HG02759 (cell line): Measurements from ENCODE around the gene PAX6.

Experiments used
- ATAC-seq: cut with Tn5 transposase; IDR thresholded peaks from one replicate; pipeline ENCODE4 v1.9.1; 2021; ENCODE audit warnings: mild to moderate bottlenecking, moderate library complexity; ENCODE audit not compliant: unreplicated experiment

PAX6 gene

DNA sequence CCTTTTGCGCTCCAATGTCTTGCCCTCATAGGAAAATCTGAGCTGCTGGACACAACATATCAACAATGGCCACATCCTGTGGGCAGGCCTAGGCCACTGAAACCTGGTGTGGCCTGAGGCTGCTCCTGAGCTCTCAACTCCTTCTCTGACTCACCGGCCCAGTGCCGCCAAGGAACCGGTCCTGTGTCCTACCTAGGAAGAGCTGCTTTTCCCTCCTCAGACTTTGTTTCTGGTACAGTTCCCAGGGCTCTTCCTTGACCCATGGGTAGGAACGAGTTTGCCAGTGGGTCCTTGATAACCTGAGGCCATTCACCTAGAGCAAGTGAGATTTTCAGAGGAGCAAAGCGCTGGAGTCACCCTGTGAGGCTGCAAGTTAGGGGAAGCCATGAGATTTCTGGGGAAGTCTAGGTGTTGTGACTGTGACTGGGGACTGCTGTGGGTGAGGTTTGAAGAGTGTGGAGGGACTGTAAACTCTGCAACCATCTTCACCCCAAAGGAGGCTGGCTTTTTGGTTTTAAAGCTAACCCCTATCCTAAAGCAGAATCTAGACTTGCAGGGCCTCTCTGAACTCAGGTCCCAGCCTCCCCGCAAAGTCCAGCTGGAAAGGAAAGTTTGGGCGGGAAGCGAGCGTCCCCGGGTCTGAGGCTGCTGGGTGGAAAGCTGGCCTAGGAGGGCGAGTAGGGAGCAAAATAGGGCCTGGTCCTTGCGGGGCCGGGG, 12.0 kb upstream of the PAX6 start:
- ATAC-seq: no peak

DNA sequence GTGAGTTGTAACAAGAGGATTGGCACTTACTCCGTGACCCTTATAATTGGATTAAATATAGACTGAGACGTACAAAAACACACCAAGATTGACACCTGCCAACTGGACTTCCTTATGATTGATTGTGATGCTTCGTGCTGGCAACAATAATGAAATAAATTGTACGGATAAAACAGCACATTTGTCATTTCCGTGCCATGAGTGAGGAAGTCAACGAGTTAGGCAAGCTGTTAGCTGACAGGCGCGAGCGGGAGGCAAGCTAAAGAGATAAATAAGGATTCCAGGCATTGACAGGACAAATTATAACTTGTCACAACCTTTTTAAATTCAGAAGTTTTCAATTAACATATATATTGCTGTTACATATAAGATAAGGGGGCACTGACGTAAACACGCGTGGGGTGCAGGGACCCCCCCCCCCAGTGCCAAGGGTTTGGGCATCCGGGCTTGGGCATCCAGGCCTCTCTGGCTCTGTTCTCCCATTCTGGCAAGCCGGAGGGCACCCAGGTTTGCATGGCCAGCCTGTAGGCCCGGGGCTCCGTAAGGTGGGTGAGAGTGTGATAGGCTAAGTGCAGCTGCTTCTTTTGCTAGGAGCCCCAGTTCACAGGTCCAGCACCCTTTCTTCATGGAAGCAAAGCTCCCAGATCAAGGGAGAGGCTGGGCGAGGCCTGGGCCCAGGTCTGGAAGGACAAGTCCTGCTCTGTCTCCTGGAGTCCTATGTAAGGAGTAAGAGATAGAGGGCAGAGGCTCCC, 11.2 kb upstream of the PAX6 start:
- ATAC-seq: no peak

DNA sequence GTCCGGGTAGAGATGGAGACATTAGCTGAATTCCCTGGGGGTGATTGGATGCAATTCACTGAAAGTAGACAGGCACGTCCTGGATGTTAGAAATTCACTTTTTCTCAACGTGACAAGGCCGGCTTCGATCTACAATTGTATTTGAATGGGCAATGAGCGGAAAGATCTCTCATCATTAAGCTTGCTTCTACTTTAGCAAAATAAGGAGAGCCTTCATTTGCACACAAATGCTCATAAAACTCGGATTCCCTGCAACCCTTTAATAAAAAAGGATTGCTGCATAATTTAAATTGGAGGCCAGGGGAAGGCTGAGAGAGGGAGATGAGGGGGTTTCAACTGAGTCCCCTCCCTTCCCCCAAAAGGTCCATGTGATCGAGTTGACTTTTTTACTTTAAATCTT, 10.6 kb upstream of the PAX6 start:
- no peak for ATAC-seq

DNA sequence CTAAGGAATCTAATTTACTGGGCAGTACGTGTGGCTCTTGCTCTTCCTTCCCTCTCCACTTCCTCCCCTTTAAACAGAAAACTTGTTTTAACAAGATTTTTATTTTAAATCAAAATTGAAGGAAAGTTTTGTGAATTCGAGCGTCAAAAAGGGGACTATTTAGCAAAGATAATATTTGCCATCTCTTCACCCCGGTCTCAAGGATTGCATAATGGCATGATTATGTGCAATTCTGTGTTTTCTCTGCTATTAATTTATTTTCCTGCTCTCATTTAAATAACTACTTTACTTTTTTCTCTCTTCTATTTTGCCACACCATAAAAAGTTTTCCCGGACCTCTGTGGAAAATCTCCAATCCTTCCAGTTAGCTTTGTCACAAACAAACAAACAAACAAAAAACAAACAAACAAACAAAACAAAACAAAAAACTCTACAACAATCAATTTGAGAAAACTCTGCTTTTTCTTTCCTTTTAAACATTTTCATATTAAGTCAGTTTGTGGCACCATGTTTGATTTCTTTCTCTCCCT, 10.2 kb upstream of the PAX6 start:
- ATAC-seq: no peak

DNA sequence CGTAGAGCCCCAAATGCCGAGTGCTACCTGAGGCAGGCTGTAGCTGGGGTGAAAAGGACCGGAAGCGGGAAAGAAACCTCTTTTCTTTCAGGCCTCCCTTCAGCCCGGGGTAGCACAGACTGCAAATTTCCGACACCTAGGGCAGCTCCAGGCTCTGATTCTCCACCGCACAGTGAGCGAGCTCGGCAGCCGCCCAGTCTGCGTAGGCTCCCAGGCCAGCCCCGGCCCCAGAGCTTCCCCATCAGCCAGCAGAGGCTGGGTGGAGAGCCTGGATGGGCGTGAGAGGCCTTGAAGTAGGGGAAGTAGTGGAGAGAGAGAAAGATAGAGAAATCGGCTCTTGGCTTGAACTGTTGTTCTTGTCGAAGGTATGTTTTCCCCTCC, 9.3 kb upstream of the PAX6 start:
- ATAC-seq: no peak

DNA sequence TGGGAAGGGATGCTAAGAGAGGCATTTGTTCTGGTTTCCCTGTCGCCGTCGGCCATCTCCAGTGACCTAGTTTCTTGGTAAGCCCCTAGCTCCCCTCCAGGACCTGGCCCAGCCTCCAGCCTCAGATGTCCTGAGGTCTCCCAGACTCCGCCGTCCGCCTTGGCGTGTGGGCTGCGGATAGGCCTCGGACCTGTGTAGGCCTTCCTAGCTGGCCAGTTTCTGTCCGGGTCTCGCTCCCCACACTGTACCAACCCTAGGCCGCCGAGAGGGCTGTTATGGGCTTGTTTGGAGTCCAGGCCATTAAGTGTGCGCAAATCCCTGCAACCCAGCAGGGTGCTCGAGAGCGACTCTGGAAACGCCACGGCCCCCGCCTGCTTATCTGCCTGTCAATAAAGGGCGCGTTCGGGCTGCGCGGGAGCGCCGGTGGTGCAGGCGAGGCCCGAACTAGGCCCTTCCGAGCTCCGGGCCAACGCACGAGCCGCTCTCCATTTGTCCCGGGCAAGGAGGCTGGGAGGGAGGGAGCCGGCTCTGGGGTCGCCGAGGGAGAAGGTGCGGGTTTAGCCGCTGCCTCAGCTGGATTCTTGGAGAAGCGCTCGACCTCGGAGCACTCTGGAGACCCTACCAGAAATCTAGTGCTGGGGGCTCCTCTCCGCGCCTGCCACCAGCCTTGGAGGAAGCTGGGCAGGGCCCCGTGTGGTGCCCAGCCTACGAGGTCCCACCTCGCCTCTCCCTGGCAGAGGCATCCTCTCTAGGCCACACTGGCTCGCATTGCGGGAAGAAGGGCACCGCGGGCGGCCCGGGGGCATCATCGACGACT, 8.7 kb upstream of the PAX6 start:
- ATAC-seq: no peak

DNA sequence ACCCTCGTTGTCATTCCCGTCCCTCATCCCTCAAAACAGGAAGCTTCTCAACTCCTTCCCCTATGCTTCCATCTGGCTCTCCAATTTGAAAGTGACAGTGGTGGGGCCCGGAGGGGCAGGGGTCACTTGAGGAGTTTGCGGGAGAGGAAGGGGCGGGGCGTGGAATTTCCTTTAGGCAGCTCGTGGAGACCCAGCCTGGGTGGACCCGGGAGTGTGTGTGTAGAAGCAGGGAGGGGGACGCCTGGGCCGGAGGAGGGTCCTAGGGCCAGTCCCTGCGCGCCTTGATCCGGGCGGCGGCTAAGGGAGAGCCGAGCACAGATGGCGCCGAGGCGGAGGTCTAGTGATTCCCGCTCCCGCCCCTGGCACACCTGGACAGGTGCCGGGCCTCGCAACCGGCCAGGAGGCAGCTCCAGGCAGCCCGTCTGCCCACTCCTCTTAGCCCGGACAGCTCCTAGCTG, 7.8 kb upstream of the PAX6 start:
- no peak for ATAC-seq

DNA sequence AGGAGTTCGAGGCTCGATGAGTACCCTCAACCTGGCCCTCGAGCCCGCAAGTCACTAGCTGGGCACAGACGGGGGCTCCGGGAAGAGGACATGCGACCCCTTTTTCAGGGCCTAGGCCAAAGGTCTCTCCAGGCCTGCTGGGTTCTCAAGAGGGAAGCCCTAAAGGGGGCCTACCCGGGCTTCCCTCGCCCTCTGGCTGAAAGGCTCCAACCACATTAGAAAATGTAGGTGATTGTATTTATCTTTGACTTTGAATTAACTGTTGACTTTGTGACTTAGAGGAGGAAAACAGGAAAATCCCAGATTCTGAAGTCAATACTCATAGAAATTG, 7.3 kb upstream of the PAX6 start:
- ATAC-seq: no peak

DNA sequence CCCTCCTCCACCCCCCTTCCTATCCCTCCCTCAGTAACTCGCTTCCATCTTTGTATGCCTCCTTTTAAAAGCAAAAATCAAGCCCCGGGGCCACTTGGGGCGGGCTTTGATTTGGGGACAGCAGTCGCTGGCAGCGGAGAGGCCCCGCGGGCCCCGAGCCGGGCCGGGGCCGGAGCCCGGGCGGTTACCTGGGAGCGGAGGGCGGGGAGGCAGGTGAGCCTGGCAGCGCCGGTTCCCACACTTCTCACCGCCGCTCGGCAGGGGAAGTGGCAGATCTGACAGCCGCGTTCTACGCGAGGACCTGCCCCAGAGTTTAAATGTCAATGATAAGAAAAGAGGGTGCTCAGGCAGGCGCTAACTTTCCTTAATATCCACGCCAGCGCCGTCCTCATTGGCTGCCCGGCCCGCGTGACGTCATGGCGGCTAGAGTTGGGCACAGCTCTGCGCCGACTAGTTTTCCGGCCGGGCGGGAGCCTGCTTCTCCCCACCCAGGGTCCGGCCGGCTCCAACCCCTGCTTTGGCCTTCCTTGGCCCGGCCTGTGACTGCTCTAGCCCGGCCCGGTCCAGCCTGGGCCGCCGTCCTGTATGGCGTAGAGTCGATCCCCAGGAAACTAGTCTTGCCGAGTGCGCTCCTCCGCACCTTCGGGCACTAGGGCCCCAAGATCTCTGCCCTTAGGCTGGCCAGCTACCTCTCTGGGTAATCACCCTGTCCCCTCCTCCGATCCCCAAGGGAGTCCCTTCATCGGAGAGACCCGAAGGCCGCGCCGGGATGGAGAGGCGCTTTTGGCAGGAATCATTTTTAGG, 6.7 kb upstream of the PAX6 start:
- no peak for ATAC-seq

DNA sequence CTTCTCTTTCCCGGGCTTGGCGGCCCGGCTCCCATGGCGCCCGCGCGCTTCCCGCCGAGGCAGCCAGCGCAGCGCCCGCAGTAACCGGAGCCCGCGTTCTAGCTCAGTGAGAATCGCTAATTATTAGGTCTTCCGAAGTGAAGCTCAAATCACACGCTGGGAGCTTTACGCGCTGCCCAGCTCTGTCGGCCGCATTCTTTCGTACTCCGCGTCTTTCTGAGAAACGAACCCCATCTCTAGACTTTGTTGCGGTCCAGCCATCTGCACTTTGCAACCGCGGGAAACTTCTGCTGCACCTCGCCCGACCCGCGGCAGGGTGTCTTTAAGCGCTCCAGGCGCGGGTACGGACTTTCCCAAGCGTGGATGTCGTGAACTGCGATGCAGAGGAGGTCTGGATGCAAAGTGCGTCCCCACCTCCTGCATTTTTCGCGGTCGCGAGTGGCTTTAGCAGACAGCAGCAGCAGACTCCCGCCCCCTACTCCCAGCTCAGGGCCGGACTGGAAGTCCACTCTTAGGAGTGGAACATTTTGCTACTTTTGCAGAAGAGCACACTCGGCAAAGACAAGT, 6.0 kb upstream of the PAX6 start:
- no peak for ATAC-seq

DNA sequence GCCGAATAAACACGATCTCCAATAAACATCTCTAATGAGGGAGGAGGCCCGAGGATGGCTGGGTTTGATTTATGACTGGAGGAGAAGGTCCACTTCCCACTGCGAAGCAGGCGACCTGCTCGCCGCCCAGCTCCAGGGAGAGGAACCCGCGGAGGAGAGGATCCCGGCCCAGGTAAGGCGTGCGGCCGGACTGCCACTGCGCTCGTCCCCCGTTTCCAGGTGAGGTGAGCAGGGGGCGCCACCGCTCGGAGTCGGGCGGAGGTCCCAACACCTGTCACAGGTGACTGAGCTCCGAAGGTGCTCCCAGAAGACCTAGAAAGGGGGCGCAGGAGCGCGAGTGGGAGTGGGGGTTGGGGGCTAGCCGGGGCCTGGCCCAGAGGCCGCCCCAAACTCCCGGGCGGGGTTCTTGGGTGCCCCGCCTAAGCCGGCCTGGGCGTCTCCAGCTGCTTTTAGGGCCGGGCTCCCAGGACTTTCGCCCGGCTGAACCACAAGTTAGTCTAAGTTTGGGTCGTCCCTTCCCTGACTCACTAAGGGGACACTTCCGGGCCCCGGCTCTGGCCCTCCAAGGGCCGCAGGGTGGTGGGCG, 5.4 kb upstream of the PAX6 start:
- no peak for ATAC-seq

DNA sequence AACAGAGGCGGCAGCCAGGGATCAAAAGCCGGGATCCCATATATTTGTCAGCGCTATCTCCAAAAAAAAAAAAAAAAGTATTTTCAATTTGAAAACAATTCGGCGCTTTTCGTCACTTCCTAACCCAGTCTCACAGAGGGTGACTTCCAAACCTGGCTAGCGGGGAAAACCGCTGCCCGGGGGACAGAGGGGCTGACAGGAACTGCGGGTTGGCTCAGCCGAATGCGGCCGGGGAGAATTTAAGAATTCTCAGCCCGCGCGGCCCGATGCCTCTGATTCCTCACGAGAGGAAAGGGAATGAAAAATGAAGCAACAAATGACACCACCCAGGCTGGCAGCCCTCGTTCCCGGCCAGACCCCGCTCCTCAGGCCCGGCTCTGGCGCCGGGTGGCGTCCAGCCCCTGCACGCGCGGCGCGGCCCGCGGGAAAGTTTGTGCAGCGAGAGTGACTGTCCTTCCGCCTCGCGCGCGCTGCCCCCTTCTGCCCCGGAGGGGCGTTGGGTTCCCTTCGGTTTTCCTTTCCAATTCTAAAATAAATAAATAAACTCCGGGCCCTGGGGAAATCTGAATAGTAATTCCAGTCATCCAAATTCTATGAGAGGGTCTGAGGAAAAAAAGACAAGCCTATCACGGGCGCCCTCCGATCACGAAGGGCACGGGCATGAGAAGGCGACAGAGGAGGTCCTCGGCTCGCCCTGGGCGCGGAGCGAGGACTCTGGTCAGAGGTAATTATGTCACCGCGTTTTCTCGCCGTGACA, 4.8 kb upstream of the PAX6 start:
- ATAC-seq: no peak

DNA sequence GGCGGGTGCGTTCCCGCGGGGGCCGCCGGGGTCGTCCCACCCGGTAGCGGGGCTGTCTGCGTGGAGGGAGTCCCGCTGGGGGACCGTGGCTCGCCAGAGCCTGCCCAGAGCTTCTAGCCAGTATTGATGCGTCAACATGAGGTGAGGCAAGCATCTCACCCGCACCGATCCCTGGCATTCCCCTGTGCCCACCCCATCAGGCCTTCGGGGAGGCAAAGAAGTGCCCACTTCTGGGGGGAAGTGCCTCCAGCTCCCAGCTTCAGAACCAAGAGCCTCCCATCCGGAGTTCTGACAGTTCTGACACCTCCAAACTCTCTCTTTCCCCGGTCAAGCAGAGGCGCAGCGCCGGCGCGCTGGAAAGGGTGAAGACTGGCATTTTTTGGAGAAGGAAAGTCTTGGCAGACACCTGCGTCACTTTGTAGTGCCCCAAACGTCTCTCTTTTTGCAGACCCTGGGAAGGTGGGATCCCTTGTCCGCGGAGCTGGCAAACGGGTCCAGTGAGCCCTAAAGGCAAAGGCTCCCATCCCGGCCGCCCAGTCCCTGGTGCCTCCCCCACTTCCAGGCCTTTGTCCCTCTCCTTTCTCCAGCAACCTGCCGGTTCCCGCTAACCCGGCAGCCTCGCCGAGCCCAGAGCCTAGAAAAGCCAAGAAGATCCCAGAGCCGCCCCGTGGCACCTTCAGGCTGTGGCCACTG, 3.2 kb upstream of the PAX6 start:
- ATAC-seq: no peak

DNA sequence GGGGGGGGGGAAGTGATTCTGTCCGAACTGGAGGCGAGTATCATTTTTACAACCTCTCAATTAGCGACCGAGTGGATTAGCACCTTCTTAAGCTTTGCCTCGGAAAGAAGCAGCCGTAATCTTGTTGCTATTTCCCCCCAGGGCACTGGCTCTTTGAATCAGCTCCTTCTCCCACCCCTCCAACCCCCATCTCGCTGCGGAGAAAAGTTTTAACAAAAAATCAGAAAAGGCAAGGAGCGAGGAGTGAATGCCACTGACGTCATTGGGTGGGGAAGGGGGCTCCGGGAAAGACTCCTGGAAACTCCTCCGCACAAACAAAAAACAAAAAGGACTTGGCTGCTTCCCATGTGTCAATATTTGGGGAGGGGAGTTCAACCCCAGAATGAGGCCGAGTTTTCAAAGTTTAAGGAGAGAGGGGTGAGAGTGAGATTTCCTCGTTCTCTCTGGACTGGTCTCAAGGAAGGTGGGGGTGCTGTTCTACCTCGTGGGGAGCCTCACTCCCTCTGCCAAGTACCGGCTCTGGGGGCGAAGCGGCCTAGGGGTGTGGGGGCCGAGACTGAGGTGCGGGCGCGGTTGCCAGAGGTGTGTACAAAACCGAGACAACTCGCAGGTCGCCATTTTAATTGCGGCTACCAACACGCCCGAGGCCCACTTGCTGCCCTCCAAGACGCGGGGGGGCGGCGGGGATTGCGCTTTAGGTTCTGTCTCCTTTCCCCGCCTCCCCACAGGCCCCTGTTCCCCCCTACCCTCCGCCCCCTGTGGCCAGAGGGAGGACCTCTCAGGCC, 2.5 kb upstream of the PAX6 start:
- no peak for ATAC-seq

DNA sequence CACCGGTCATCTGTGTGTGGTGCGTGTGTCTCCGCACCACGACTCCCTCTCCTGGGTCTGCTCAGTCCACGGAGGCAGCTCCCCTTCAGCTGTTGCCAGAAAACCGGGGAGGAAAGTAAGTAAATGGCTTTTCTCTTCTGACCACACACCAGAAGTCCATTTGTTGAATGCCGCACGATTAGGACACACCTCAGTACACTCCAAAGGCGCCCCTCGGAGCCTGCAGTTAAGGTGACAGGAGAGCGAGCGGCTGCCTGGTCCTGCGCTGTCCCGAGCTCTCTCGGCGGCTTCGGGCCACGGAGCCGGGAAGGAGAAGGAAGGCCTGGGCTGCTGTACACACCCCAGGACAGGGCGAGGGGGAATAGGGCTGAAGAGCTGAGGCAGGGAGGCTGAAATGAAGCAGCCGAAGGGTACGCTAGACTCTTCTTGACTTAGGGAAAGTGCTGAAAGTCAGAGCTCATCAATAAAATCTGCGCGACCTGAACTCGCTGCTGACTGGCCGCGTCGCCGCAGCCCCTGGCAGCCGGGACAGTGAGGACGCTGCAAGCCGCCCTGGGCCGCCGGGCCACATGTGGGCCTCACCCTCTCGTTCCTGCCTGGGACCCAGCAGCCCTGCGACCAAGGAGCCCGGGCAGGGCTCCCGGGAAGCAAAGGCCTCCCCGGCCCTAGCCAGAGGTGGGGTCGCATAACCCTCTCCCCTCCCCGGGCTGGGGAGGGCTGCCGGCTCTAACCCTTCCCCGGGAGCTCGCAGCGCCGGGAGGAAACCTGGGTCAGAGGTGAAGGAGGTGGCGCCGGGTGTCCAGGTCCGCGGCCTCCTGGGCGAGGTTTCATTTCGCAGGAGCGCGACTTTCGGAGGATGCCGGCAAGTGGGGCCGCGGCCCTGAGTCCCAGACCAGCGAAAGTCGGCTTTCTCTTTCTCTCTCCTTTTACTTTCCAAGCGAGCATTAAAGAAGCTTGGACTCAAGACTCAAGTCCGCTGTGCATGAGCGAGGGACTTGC, 1.6 kb upstream of the PAX6 start:
- no peak for ATAC-seq

DNA sequence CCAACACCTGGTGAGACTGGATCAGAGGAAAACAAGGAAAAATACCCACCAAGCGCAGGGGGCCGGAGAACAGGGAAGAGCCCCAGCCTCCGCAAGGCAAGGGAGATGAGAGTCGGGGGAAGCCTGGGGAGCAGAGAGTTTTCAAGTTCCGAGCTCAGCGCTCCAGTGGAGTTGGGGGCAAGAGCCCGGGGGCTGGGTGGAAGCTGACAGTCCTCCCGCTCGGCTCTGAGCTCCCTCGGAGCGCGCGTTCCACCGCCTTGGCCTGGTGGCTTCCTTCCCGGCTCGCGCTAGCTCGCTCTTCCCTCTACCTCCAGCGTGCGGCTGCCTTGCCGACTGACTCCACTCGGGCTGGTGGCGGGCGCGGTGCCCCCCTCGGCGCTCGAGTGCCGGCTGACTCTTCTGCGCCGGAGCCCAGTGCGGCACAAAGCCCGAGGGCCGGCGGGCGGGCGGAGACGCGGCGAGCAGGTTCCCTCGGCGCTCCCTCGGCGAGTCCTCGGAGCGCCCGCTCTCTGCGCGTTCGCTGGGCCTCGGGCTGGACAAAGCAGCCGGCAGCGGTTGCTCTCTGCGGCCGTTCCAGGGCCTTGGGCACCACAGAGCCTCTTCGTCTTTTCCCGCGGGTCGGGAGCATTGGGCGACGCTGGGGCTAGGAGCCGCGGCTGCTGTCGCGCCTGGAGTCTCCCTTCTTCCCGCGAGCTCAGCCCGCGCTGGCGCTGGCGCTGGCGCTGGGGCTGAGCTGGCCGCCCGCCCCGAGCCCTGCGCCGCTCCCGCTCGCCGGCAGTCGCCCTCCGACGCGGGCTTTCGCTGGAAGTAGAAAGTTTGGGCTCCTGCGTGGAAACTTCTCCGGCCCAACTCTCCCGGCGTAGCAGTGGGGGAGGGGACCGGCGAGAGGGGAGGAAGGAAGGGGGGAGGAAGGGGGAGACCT, 1.0 kb downstream of the PAX6 start:
- ATAC-seq: no peak
